NCI-H524 treated with DMSO at 0.1 percent for 48 hours (cell line): ENCODE data around the gene MTM1.

Experiments used
- DNase-seq: peaks from one replicate; lab custom pipeline; 2025; lab: John Stamatoyannopoulos, UW

MTM1 gene

GRCh38 chrX:150568320-150569154 is at the start of gene MTM1:
MTM1 (plus strand) TSS chrX:150568621; CDS start chrX:150592615, 23,994 bp downstream.
- DNase-seq = peak; percentile 80

GRCh38 chrX:150522494-150522893 is 45.9 kb upstream of the MTM1 start:
- no peak for DNase-seq

GRCh38 chrX:150525061-150525919 is 43.1 kb upstream of the MTM1 start:
- no peak for DNase-seq

GRCh38 chrX:150526692-150527091 is 41.7 kb upstream of the MTM1 start:
- no peak for DNase-seq

GRCh38 chrX:150527108-150527507 is 41.3 kb upstream of the MTM1 start:
- DNase-seq = no peak

- DNase-seq = no peak
Measured at GRCh38 chrX:150529587-150529986, 38.8 kb upstream of the MTM1 start.

- DNase-seq = no peak
Measured at GRCh38 chrX:150530821-150531220, 37.6 kb upstream of the MTM1 start.

GRCh38 chrX:150531467-150531866 is 37.0 kb upstream of the MTM1 start:
- DNase-seq = no peak

GRCh38 chrX:150533863-150534262 is 34.6 kb upstream of the MTM1 start:
- no peak for DNase-seq

- DNase-seq = no peak
Measured at GRCh38 chrX:150536455-150537116, 31.8 kb upstream of the MTM1 start.

- DNase-seq = no peak
Measured at GRCh38 chrX:150537851-150538250, 30.6 kb upstream of the MTM1 start.

- DNase-seq = no peak
Measured at GRCh38 chrX:150540965-150541364, 27.5 kb upstream of the MTM1 start.

GRCh38 chrX:150542846-150543229 is 25.6 kb upstream of the MTM1 start:
- DNase-seq = no peak

GRCh38 chrX:150543230-150544155 is 24.9 kb upstream of the MTM1 start:
- DNase-seq = no peak

GRCh38 chrX:150544222-150544787 is 24.1 kb upstream of the MTM1 start:
- DNase-seq = no peak

- DNase-seq = no peak
Measured at GRCh38 chrX:150544835-150545770, 23.3 kb upstream of the MTM1 start.

GRCh38 chrX:150546711-150547153 is 21.7 kb upstream of the MTM1 start:
- no peak for DNase-seq

- no peak for DNase-seq
Measured at GRCh38 chrX:150547375-150548115, 20.9 kb upstream of the MTM1 start.

- DNase-seq = no peak
Measured at GRCh38 chrX:150548251-150548650, 20.2 kb upstream of the MTM1 start.
